Measurements from ENCODE around the gene PLEKHF1. TPM values are rescaled to one million over a fixed set of nuclear protein-coding genes. Genes with fewer than 3 reads are reported as not detected.

The PLEKHF1 gene
- total RNA-seq, 1 donor from 2014 or later = 39.9 TPM

DNA sequence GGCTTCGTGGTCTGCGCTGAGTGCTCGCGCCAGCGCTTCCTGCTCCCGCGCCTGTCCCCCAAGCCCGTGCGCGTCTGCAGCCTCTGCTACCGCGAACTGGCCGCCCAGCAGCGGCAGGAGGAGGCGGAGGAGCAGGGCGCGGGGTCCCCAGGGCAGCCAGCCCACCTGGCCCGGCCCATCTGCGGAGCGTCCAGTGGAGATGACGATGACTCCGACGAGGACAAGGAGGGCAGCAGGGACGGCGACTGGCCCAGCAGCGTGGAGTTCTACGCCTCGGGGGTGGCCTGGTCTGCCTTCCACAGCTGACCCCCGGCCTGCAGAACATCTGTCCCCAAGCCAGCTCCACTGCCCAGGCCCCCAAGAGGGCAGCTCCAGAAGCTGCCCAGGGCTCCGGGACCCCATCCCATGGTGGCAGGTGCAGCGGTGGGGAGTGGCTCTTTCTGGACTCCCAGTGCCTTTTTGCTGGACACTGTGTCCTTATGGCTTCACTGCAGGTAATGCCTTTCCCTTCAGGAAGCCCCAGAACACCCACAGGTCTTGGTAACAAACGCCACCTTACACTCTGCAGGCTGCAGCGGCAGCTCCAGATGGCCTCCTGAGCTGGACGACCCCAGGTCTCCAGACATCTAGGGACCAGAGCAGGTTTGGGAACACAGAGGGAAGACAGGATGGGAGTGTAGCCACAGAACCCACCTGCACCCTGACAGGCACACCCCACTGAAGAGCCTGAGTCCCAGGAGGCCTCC lies 9.3 kb downstream of the PLEKHF1 start:
- ATAC-seq (ENCODE audit: poor library complexity) = no peak
- intact Hi-C loops (cut with DNase I) = no loop called here
- DNase-seq = no peak

GRCh38 chr19:29675120-29675649 lies 9.9 kb downstream of the PLEKHF1 start:
- ATAC-seq (ENCODE audit: poor library complexity) (no peak), DNase-seq (no peak)
- intact Hi-C loops (cut with DNase I) = no loop called here

- no peak for ATAC-seq (ENCODE audit: poor library complexity)
- DNase-seq = no peak
- intact Hi-C loops (cut with DNase I) = no loop called here
These were observed 10.5 kb downstream of the PLEKHF1 start for GRCh38 chr19:29675650-29676186.

- ATAC-seq (ENCODE audit: poor library complexity) (peak; percentile 64), DNase-seq (peak; percentile 84)
- intact Hi-C loops (cut with DNase I) = no loop called here
These were observed 11.3 kb downstream of the PLEKHF1 start for GRCh38 chr19:29676586-29676985.

DNA sequence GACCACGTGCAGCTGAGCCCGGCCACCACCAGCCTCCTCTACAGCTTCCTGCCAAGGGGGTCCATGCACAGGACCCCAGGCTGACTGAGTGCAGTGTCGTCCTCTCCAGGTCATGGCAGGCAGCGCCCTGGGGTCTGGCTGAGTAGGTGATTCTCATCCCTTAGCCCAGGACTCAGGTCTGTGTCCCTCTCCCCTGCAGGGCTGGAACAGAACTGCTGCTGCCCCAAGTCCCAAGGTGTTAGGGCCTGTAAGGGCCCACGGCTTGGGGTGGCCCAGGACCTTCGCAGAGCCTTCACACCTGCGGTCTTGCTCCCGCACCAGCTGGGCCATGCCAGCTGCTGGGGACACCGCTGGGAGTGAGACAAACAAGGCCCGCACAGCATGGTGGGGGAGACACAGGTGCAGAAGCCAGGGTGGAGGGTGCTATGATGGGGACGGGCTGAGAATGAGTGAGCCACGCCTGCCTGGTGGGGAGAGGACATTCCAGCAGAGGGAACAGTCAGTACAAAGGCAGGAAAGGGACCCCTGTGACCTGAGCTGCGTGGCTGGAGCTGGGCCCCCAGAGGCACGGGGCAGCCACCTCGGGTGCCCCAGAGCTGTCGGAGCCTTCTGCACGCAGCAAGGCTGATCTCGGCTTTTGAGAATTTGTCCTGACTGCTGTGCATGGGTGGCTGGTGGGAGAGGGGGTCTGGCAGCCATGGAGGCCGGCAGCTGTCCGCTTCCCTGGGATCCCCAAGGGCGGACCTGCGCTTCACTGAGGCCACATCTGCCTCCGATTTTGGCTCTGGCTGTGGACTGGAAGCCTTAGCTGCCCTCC lies 11.9 kb downstream of the PLEKHF1 start:
- DNase-seq (no peak), ATAC-seq (ENCODE audit: poor library complexity) (peak; percentile 0)
- intact Hi-C loops (cut with DNase I) = no loop called here

- ATAC-seq (ENCODE audit: poor library complexity) (peak; percentile 75), DNase-seq (peak; percentile 90)
- intact Hi-C loops (cut with DNase I) = no loop called here
These were observed 13.3 kb downstream of the PLEKHF1 start for GRCh38 chr19:29678484-29679106.

GRCh38 chr19:29679598-29680210 lies 14.4 kb downstream of the PLEKHF1 start:
- intact Hi-C loops (cut with DNase I) = no loop called here
- DNase-seq (no peak), ATAC-seq (ENCODE audit: poor library complexity) (no peak)

GRCh38 chr19:29680447-29680846 lies 15.2 kb downstream of the PLEKHF1 start:
- DNase-seq (peak; percentile 71), ATAC-seq (ENCODE audit: poor library complexity) (no peak)
- intact Hi-C loops (cut with DNase I) = no loop called here

GRCh38 chr19:29680937-29681336 lies 15.7 kb downstream of the PLEKHF1 start:
- ATAC-seq (ENCODE audit: poor library complexity) = no peak
- intact Hi-C loops (cut with DNase I) = no loop called here
- no peak for DNase-seq

GRCh38 chr19:29681422-29682235 lies 16.4 kb downstream of the PLEKHF1 start:
- DNase-seq (no peak), ATAC-seq (ENCODE audit: poor library complexity) (no peak)

DNA sequence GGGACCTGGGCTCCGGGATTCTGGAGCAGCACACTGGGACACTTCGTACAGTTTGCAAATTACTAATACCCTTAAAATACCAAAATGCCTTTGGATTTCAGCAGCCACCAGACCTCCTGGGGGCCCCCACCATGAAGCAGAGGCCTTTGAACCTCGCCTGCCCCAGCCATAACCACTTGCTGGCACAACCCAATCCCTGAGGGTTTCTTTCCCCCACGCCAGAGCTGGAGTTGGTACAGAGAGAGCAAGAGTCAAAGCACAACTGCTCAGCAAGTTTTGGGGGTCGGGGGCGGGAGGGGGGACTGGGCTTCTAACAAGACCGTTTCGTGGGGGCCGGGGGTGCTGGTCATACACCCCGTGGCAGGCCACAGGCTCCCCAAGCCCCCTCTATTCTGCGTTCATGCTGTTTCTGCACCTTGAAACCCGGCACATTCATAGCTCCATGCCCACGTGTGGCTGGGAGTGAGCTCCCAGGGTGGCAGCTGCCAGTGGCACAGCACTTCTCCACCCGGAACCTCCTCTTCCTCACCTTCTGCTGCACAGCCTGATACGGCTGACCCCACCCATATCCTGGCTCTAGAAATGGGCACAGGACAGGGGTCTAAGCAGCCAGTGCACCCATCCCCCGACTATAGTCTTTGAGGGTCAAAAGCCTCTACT lies 17.1 kb downstream of the PLEKHF1 start:
- intact Hi-C loops (cut with DNase I) = no loop called here
- DNase-seq = no peak
- no peak for ATAC-seq (ENCODE audit: poor library complexity)

More at GRCh38 chr19:29681422-29682235, 16.4 kb downstream of the PLEKHF1 start:
- intact Hi-C loops (cut with DNase I) = no loop called here

DNA sequence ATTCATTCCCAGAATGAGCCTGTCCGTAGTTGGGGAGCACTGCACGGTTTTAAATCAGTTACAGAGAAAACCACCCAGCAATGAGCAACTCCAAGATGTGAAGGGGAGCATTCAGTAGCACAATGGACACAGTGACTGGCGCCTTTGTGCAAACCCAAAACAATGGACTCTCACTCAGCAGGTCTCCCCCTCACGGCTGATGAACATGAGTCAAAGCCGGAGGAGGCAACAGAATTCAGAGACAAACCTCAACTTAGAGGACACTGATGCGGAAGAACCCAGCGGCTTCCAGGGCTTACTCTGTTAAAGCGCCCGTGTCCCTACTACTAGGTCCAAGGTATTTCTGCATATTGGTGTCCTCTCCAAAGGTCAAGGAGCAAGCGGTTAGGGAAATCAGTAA lies 17.7 kb downstream of the PLEKHF1 start:
- ATAC-seq (ENCODE audit: poor library complexity) = no peak
- no peak for DNase-seq
- intact Hi-C loops (cut with DNase I) = no loop called here

DNA sequence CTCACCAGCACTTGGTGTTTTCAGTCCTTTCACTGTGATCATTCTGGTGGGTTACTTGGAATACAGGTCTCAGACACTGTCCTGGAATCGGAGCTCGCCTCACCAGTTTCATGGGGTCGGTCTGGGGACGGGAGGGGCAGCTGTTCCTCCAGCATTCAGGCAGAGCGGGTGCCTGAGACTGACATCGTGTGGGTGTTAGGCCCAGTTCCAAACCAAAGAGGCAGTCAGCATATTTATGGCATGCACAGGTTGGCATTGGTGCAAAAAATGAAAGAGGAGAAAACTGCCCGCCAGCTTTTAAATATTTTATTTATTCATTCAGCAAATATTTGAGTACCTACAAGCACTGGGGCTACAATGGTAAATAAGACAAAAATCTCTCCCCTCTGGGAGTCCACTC lies 20.1 kb downstream of the PLEKHF1 start:
- ATAC-seq (ENCODE audit: poor library complexity) = peak; percentile 49
- DNase-seq = no peak
- intact Hi-C loops (cut with DNase I) = no loop called here

GRCh38 chr19:29686285-29686805 lies 21.1 kb downstream of the PLEKHF1 start:
- ATAC-seq (ENCODE audit: poor library complexity) (no peak), DNase-seq (no peak)
- intact Hi-C loops (cut with DNase I) = no loop called here

DNA sequence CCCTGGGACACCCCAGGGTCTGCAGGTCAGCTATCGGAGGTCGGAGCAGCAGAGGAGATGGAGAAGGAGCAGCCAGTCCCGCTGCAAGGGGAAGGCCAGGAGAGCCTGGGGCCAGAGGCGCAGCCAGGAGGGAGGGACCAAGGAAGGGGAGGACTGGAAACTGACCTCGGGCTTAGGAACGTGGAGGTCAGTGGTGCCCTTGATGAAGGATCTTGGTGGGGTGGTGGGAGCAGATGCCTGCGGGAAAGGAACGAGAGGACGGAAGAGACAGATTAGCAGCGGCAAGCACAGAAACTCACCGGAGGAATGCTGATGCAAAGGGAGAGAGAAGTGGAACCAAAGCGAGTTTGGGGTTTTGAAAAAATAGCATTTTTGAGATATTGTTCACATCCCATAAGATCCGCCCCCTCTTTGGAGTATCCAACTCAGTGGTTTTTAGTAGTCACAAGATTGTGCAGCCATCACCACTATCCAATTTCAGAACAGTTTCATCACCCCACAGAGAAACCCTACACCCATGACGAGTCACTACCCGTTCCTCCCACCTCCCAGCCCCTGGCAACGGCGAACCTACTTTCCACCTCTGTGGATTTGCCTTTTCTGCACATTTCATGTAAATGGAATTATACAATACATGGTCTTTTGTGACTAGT lies 22.1 kb downstream of the PLEKHF1 start:
- intact Hi-C loops (cut with DNase I) = no loop called here
- no peak for ATAC-seq (ENCODE audit: poor library complexity)
- DNase-seq = no peak

GRCh38 chr19:29687897-29688728 lies 22.9 kb downstream of the PLEKHF1 start:
- intact Hi-C loops (cut with DNase I) = no loop called here
- DNase-seq (no peak), ATAC-seq (ENCODE audit: poor library complexity) (no peak)
